Ectodermal cell (in vitro differentiated cells): Measurements from ENCODE around the gene FLNB. TPM values are rescaled to one million over a fixed set of nuclear protein-coding genes. Genes with fewer than 3 reads are reported as not detected.
A peak's percentile ranks its signal among the peaks of the same experiment; 100 is the strongest.

Source experiments
- H3K27ac ChIP-seq: 2 replicates; pipeline ENCODE4 v1.7.0; 2013; ENCODE audit warnings: mild to moderate bottlenecking, low read depth, low read length; ENCODE audit not compliant: insufficient read depth, poor library complexity, severe bottlenecking
- H3K27me3 ChIP-seq: 2 replicates; pipeline ENCODE4 v1.7.0; 2013; ENCODE audit warnings: mild to moderate bottlenecking, low read length; ENCODE audit not compliant: insufficient read depth, control insufficient read depth, poor library complexity, severe bottlenecking
- H3K36me3 ChIP-seq: one replicate; pipeline ENCODE4 v1.7.0; 2013; ENCODE audit warnings: low read length; ENCODE audit not compliant: control insufficient read depth, insufficient read depth
- H3K4me1 ChIP-seq: one replicate; pipeline ENCODE4 v1.7.0; 2013; ENCODE audit warnings: low read length; ENCODE audit not compliant: control insufficient read depth, insufficient read depth
- H3K4me3 ChIP-seq: 2 replicates; pipeline ENCODE4 v1.7.0; 2013; ENCODE audit warnings: low read depth, low read length, control low read depth; ENCODE audit not compliant: insufficient read depth
- H3K9me3 ChIP-seq: 2 replicates; pipeline ENCODE4 v1.7.0; 2013; ENCODE audit warnings: mild to moderate bottlenecking, low read length, moderate library complexity; ENCODE audit not compliant: control insufficient read depth
- WGBS, 2 experiments: methylation state at CpG; one replicate each; pipeline ENCODE4 v1.1.7; 2013; ENCODE audit warnings: missing lambda C conversion rate in 2 of 2; 5-methylcytosine and 5-hydroxymethylcytosine counted together
- polyA plus RNA-seq, 4 experiments: library from polyadenylated mRNA; stranded (reverse); fragments of 50-300 nt; gene quantifications; one replicate each; pipeline ENCODE4 v1.2.3, GENCODE V29; 2013

The FLNB gene, protein sequence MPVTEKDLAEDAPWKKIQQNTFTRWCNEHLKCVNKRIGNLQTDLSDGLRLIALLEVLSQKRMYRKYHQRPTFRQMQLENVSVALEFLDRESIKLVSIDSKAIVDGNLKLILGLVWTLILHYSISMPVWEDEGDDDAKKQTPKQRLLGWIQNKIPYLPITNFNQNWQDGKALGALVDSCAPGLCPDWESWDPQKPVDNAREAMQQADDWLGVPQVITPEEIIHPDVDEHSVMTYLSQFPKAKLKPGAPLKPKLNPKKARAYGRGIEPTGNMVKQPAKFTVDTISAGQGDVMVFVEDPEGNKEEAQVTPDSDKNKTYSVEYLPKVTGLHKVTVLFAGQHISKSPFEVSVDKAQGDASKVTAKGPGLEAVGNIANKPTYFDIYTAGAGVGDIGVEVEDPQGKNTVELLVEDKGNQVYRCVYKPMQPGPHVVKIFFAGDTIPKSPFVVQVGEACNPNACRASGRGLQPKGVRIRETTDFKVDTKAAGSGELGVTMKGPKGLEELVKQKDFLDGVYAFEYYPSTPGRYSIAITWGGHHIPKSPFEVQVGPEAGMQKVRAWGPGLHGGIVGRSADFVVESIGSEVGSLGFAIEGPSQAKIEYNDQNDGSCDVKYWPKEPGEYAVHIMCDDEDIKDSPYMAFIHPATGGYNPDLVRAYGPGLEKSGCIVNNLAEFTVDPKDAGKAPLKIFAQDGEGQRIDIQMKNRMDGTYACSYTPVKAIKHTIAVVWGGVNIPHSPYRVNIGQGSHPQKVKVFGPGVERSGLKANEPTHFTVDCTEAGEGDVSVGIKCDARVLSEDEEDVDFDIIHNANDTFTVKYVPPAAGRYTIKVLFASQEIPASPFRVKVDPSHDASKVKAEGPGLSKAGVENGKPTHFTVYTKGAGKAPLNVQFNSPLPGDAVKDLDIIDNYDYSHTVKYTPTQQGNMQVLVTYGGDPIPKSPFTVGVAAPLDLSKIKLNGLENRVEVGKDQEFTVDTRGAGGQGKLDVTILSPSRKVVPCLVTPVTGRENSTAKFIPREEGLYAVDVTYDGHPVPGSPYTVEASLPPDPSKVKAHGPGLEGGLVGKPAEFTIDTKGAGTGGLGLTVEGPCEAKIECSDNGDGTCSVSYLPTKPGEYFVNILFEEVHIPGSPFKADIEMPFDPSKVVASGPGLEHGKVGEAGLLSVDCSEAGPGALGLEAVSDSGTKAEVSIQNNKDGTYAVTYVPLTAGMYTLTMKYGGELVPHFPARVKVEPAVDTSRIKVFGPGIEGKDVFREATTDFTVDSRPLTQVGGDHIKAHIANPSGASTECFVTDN (N-terminal part only)
- polyA plus RNA-seq (2013, experiment 1 of 4), result 43.0 TPM
- polyA plus RNA-seq (2013, experiment 2 of 4), result 51.4 TPM
- polyA plus RNA-seq (2013, experiment 3 of 4), result 35.7 TPM
- 42.5 TPM for polyA plus RNA-seq (2013, experiment 4 of 4)

DNA sequence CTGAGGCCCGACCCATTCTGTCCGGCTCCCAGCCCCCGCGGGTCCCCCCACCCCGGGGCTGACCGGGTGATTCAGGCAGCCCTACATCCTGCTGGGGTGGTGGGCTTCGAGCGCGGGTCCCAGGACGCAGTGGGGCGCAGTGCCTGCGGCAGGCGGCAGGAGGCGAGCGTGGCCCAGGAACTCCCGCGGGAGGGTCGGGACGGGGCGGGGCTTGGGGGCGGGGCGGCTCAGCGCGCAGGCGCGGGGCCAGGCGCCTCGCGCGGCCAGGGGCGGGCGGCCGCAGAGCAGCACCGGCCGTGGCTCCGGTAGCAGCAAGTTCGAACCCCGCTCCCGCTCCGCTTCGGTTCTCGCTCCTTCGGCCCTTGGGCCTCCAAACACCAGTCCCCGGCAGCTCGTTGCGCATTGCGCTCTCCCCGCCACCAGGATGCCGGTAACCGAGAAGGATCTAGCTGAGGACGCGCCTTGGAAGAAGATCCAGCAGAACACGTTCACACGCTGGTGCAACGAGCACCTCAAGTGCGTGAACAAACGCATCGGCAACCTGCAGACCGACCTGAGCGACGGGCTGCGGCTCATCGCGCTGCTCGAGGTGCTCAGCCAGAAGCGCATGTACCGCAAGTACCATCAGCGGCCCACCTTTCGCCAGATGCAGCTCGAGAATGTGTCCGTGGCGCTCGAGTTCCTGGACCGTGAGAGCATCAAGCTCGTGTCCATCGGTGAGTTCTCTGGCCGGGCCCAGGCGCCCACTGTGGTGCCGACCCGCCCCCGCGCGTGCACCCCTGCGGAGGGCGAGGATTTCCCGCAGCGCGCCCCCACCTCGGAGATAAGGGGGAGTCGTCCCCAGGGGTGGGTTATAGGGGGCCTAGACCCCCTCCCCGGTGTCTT is at the start of gene FLNB:
FLNB (plus strand) TSS at position 282 of the 885 bp plus-strand sequence; CDS start at position 425, 143 bp downstream.
- Histone ChIP-seq H3K27me3 (peaks cover 4% of the 10 kb centered on the region), H3K27ac (no peak within 1 kb of the TSS), H3K36me3 (no peaks in the 10 kb centered on the region), H3K9me3 (no peaks in the 10 kb centered on the region), H3K4me3 (peak within 1 kb of the TSS; percentile 76), H3K4me1 (peaks cover 4% of the 10 kb centered on the region)
- 1% methylated on average over 91 of the region's 91 CpGs for WGBS, 2 experiments

DNA sequence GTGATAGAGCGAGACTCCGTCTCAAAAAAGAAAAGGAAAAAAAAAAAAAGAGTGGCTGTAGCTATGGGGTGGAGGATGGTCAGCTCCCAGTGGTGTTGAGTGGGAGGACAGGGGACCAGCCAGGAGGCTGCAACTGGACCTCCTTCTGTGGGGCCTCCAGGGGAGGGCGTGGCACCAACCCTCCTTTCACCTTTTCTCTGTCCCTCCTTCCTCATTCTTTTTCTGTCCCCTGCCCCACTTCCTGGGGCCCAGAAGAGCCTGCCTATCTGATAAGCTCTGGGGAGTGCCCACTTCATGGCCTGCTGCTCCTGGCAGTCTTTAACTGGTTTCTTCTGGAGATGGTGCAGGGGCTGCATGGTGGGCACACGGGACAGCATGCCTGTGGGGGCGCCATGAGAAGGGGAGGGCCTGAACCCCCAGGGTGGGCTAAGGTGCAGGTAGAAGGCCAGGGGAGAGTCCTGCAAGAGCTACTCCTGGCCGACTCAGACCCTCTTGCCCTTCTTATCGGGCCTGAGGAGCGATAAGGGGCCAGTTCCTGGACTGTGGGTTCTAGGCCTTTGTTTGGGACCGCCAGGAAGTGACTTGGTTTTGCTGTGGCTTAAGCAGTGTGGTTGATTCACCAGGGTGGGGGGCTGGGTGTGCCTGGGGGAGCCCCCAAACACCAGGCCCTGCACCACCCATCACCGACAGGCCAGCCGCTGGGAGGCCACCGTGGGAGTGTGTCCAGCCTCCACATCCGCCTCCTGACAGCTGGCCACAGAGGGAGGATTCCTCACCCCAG is 49.4 kb upstream of the FLNB start:
- WGBS, 2 experiments, result 90 to 94% methylated on average over 13 of the region's 13 CpGs
- no peak overlapping the region for H3K27ac ChIP-seq
- H3K4me3 ChIP-seq, result no peak overlapping the region
- no peaks in the 10 kb centered on the region for H3K27me3 ChIP-seq
- H3K4me1 ChIP-seq, result peaks cover 10% of the 10 kb centered on the region
- H3K36me3 ChIP-seq, result no peaks in the 10 kb centered on the region
- H3K9me3 ChIP-seq, result no peaks in the 10 kb centered on the region

DNA sequence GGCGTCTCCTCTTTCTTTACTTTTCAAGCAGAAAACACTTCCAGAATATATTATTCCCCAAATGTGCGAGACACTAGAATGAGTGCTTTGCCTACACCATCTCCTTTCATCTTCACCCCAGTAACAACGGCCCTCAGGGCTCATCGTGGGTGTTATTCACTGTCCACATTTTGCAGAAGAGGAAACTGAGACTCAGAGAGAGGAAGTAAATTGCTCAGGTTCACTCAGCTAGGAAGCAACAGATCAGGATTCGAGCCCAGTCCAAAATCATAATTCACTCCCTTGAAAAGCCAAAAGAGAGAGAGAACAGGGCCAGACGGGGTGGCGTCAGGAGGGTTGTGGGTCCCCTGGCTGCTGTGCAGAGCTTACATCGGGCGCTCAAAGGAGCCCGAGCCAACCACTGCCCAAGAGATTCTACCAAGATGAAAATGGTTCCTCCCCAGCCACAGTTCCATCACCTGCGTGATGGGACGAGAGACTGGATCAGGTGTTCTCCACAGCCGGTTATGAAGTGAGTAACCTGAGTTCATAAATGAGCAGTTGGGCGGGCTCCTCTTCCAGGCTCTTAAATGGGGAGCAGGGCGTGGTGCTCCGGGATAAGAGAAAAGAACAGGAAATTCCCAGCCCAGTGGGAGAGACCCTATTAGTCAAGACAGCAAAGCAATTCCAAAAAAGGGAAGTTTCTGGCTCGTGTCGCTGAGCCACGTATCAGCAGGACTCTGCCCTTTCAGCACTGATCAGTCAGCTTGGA is 48.6 kb upstream of the FLNB start:
- no peaks in the 10 kb centered on the region for H3K9me3 ChIP-seq
- no peaks in the 10 kb centered on the region for H3K27me3 ChIP-seq
- 74 to 75% methylated on average over 19 of the region's 19 CpGs for WGBS, 2 experiments
- peaks cover 10% of the 10 kb centered on the region for H3K4me1 ChIP-seq
- H3K27ac ChIP-seq, result no peak overlapping the region
- H3K36me3 ChIP-seq, result no peaks in the 10 kb centered on the region
- H3K4me3 ChIP-seq, result no peak overlapping the region

DNA sequence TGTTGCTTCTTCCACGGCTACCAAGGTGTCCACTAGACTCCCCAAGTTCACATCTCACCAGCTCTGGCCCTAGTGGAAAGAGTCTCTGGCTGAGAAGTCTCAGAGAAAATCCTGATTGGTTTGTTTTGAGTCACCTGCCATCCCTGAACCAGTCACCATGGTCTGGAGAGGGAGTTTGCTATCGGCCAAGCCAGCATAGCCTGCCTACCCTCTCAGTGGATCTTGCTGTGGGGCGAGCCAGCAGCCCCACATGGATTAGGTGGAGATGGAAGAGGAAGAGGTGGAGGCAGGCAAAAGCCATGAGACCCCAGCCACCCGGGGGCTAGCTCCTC is 48.1 kb upstream of the FLNB start:
- Histone ChIP-seq H3K27ac (no peak overlapping the region), H3K36me3 (no peaks in the 10 kb centered on the region), H3K27me3 (no peaks in the 10 kb centered on the region), H3K4me3 (no peak overlapping the region), H3K9me3 (no peaks in the 10 kb centered on the region), H3K4me1 (peaks cover 10% of the 10 kb centered on the region)
- 77 to 83% methylated on average over 4 of the region's 4 CpGs for WGBS, 2 experiments

DNA sequence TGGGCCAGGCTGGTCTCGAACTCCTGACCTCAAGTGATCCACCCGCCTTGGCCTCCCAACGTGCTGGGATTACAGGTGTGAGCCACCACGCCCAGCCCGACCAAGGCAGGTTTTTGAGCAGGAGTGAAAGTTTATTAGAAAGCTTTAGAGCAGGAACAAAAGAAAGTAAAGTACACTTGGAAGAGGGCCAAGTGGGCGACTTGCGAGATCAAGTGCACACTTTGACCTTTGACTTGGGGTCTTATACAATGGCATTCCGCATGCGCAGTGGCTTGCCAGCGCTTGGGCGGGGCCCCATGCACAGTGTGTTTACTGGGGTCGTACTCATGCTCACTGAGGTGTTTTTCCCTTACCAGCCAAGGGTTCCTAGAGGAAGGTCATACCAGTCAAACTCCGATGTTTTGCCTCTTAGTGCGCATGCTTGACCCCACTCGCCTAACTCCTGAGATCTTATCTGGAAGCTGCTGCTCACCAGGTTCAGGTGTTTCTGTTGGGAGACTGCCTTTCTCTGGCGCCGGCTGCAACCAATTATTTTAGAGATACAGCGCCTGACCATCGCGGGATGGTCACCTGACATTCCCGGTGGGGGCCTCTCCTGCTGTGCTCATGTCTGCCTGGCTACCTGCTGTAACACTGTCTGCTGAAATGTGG is 46.9 kb upstream of the FLNB start:
- Histone ChIP-seq H3K36me3 (no peaks in the 10 kb centered on the region), H3K27ac (no peak overlapping the region), H3K27me3 (no peaks in the 10 kb centered on the region), H3K4me1 (peaks cover 10% of the 10 kb centered on the region), H3K4me3 (no peak overlapping the region), H3K9me3 (no peaks in the 10 kb centered on the region)
- WGBS, 2 experiments, result 95 to 96% methylated on average over 21 of the region's 21 CpGs

DNA sequence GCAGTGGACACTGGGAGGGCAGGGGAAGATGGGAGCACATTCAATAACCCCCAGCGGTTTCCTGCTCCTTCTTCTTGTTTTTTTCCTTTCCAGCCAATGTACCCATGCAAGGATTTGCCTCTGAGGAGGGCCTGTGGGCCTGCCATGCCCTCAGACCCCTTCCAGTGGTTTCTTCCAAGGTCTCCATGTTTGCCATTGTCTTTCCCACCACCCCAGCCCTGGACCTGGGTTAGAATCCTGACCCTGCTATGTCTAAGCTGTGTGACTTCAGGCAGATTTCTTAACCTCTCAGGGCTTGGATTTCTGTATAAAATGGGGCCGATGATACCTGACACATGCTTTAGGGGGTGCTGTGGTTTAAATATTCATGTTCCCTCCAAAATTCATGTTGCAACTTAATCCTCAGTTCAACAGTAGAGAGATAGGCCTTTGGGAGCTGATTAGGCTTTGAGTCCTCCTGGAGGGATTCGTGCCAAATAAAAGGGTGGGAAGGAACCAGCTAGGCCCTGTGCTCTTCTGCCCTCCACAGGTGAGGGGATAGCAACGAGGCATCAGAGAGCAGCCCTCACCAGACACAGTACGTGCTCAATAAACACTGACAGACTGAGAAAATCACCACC is 46.3 kb upstream of the FLNB start:
- no peaks in the 10 kb centered on the region for H3K27me3 ChIP-seq
- H3K4me1 ChIP-seq, result peaks cover 10% of the 10 kb centered on the region
- no peak overlapping the region for H3K4me3 ChIP-seq
- H3K36me3 ChIP-seq, result no peaks in the 10 kb centered on the region
- H3K27ac ChIP-seq, result no peak overlapping the region
- no peaks in the 10 kb centered on the region for H3K9me3 ChIP-seq
- 83 to 86% methylated on average over 5 of the region's 5 CpGs for WGBS, 2 experiments

DNA sequence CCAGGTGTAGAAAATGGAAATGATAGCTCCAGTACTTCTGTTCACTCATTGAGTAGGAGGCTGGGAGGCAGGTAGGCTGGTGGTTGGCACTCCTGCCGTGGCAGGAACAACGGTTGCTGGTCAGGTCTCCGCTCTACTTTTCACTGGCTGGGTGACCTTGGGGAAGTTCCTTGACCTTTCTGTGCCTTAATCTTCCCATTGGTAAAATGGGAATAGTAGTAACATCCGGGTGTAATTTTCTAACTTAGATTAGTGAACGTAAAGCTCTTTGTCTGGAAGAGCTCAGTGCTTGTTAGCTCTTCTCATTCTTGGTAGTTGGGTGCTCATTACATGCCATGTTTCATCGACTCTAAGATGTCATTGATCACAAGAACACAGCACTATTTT is 45.8 kb upstream of the FLNB start:
- no peaks in the 10 kb centered on the region for H3K27me3 ChIP-seq

DNA sequence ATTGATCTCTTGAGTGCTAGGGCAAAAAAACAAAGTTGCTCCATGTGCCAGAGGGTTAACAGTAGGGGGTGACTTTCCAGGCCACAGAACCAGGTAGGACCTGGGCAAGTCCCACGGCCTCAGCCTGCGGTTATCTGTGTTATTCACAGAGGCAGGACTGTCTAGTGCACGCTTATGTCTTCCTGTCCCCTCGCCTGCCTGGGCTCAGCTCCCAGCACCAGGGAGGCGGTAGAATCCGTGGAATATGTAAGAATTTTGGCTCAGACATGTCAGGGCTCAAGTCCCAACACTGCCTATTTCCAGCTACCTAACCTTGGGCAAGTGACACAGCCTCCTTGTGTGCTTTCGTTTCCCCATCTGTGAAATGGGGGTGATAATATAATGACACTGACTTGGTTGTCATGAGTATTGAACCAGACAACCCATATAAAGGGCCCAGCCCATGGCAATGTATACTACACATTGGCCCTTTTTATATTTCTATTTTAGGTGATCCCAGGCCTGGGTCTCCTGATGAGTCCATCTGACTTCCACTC is 44.3 kb upstream of the FLNB start:
- WGBS, 2 experiments, result 95% methylated on average over 7 of the region's 7 CpGs
- Histone ChIP-seq H3K36me3 (no peaks in the 10 kb centered on the region), H3K9me3 (no peaks in the 10 kb centered on the region), H3K4me3 (no peak overlapping the region), H3K27me3 (no peaks in the 10 kb centered on the region), H3K4me1 (peaks cover 10% of the 10 kb centered on the region), H3K27ac (no peak overlapping the region)

More for the DNA sequence above, 45.8 kb upstream of the FLNB start:
- no peaks in the 10 kb centered on the region for H3K36me3 ChIP-seq
- H3K4me1 ChIP-seq, result peaks cover 10% of the 10 kb centered on the region
- H3K9me3 ChIP-seq, result no peaks in the 10 kb centered on the region
- no peak overlapping the region for H3K4me3 ChIP-seq
- H3K27ac ChIP-seq, result no peak overlapping the region
- WGBS, 2 experiments, result 94 to 96% methylated on average over 6 of the region's 6 CpGs
